ENCODE data around the gene IFNA1. TPM values are rescaled to one million over a fixed set of nuclear protein-coding genes. Genes with fewer than 3 reads are reported as not detected.

IFNA1 gene
- polyA plus RNA-seq, 1 donor (not counting 4 experiments of a cell fraction or from before 2014, with no cell fraction given): not detected

- DNase-seq (ENCODE audit: low read depth, low spot score) (no peak), FAIRE-seq (no peak)
- dilution Hi-C loops (cut with MboI; ENCODE audit: extremely low pct_ligation_motif_present, low sequenced_read_pairs): no loop called here
- H4K20me1 ChIP-seq (ENCODE audit: control insufficient read depth, extremely low read depth, insufficient read depth, low read length): no peaks in the 10 kb centered on the region
- peaks cover 54% of the 10 kb centered on the region for H3K27me3 ChIP-seq (ENCODE audit: control insufficient read depth, extremely low read depth, insufficient read depth, low read length)
- H3K4me1 ChIP-seq (ENCODE audit: control insufficient read depth, extremely low read depth, insufficient read depth, low read length): no peaks in the 10 kb centered on the region
- no peak overlapping the region for H3K9ac ChIP-seq (ENCODE audit: control insufficient read depth, extremely low read depth, insufficient read depth, low read length)
- no peak overlapping the region for H2AFZ ChIP-seq (ENCODE audit: control insufficient read depth, low read length)
- H3K79me2 ChIP-seq (ENCODE audit: control insufficient read depth, insufficient read depth, low read length): no peaks in the 10 kb centered on the region
- H3K36me3 ChIP-seq (ENCODE audit: control insufficient read depth in 2 of 2, extremely low read depth in 1 of 2, insufficient read depth in 2 of 2, low read length in 2 of 2): no peaks in the 10 kb centered on the region
- H3K4me3 ChIP-seq (ENCODE audit: control insufficient read depth in 2 of 3, extremely low read depth in 1 of 3, insufficient read depth in 2 of 3, low read depth in 1 of 3, low read length in 3 of 3): no peak overlapping the region
- TF ChIP-seq EZH2 (IDR thresholded peaks at IDR 0.05; ENCODE audit: low read length) (no peak), CTCF (optimal IDR thresholded peaks at IDR 0.05 in 1 of 3, IDR thresholded peaks at IDR 0.05 in 1 of 3, conservative IDR thresholded peaks at IDR 0.05 in 1 of 3; ENCODE audit: extremely low read depth in 1 of 3, insufficient read depth in 2 of 3, low read length in 3 of 3) (no peak)
- H3K4me2 ChIP-seq (ENCODE audit: control insufficient read depth, extremely low read depth, insufficient read depth, low read depth, low read length): no peak overlapping the region
- H3K9me3 ChIP-seq (ENCODE audit: control insufficient read depth, low read depth, low read length): no peaks in the 10 kb centered on the region
- H3K9me1 ChIP-seq (ENCODE audit: control insufficient read depth, extremely low read depth, insufficient read depth, low read length): no peaks in the 10 kb centered on the region
- no peak overlapping the region for H3K27ac ChIP-seq (ENCODE audit: control insufficient read depth, insufficient read depth, low read length)
Measured at GRCh38 chr9:21399956-21400355, 40.3 kb upstream of the IFNA1 start.

GRCh38 chr9:21402386-21403251 lies 37.6 kb upstream of the IFNA1 start:
- no peak for FAIRE-seq
- Histone ChIP-seq H3K4me2 (ENCODE audit: control insufficient read depth, extremely low read depth, insufficient read depth, low read depth, low read length) (peak overlapping the region; percentile 66), H3K9me1 (ENCODE audit: control insufficient read depth, extremely low read depth, insufficient read depth, low read length) (no peaks in the 10 kb centered on the region), H3K4me3 (ENCODE audit: control insufficient read depth in 2 of 3, extremely low read depth in 1 of 3, insufficient read depth in 2 of 3, low read depth in 1 of 3, low read length in 3 of 3) (peak overlapping the region in 2 of 3 experiments; percentile 12 to 46), H4K20me1 (ENCODE audit: control insufficient read depth, extremely low read depth, insufficient read depth, low read length) (no peaks in the 10 kb centered on the region), H3K27me3 (ENCODE audit: control insufficient read depth, extremely low read depth, insufficient read depth, low read length) (peaks cover 40% of the 10 kb centered on the region), H3K9me3 (ENCODE audit: control insufficient read depth, low read depth, low read length) (no peaks in the 10 kb centered on the region), H3K79me2 (ENCODE audit: control insufficient read depth, insufficient read depth, low read length) (no peaks in the 10 kb centered on the region), H3K4me1 (ENCODE audit: control insufficient read depth, extremely low read depth, insufficient read depth, low read length) (no peaks in the 10 kb centered on the region), H2AFZ (ENCODE audit: control insufficient read depth, low read length) (no peak overlapping the region), H3K36me3 (ENCODE audit: control insufficient read depth in 2 of 2, extremely low read depth in 1 of 2, insufficient read depth in 2 of 2, low read length in 2 of 2) (no peaks in the 10 kb centered on the region), H3K9ac (ENCODE audit: control insufficient read depth, extremely low read depth, insufficient read depth, low read length) (no peak overlapping the region), H3K27ac (ENCODE audit: control insufficient read depth, insufficient read depth, low read length) (no peak overlapping the region)
- dilution Hi-C loops (cut with MboI; ENCODE audit: extremely low pct_ligation_motif_present, low sequenced_read_pairs): no loop called here
- TF ChIP-seq EZH2 (IDR thresholded peaks at IDR 0.05; ENCODE audit: low read length) (peak; percentile 94), CTCF (optimal IDR thresholded peaks at IDR 0.05 in 1 of 3, IDR thresholded peaks at IDR 0.05 in 1 of 3, conservative IDR thresholded peaks at IDR 0.05 in 1 of 3; ENCODE audit: extremely low read depth in 1 of 3, insufficient read depth in 2 of 3, low read length in 3 of 3) (no peak)
- no peak for DNase-seq (ENCODE audit: low read depth, low spot score)
